Right ventricle myocardium superior (tissue), 1 donor: ENCODE results near the gene ASCC1. TPM values are rescaled to one million over a fixed set of nuclear protein-coding genes. Genes with fewer than 3 reads are reported as not detected.
"Not testable (repeated sequence)": the region's sequence is repeated elsewhere in the genome, so short reads cannot be mapped to it uniquely, and the experiment has no call there.

ENCODE experiments used
- ATAC-seq: fragments of 200-7000 bp; cut with Tn5 transposase; one replicate; pipeline ENCODE4 v1.9.1; 2020; ENCODE audit warnings: mild to moderate bottlenecking; ENCODE audit not compliant: poor library complexity
- DNase-seq: peaks from one replicate; pipeline ENCODE4 v3.0.0-alpha.2; 2020
- intact Hi-C: fragments of 100-400 bp; cut with DNase I; formaldehyde crosslinking; loops from one replicate; pipeline ENCODE4 v1.11.2; 2022
- total RNA-seq: library from RNA; stranded (reverse); fragmentation: NEBNext Ultra II Directional; extraction: Animal tissue kit (Norgen Biotek cat#: 25700); gene quantifications from one replicate; pipeline ENCODE4 v1.2.1, GENCODE V29; 2021
- donor health status: DM: no; HTN: yes; CAD: no; lungs with severe emphysema.

Gene ASCC1
- total RNA-seq, 1 donor from 2014 or later: 32.0 TPM

- DNase-seq: peak; percentile 13
- intact Hi-C loops: no loop called here
- no peak for ATAC-seq
Measured at GRCh38 chr10:72251635-72252034, 35.6 kb upstream of the ASCC1 start.

GRCh38 chr10:72250666-72251065 lies 34.6 kb upstream of the ASCC1 start:
- intact Hi-C loops: no loop called here
- ATAC-seq (peak; percentile 40), DNase-seq (peak; percentile 76)

GRCh38 chr10:72249176-72249862 lies 33.2 kb upstream of the ASCC1 start:
- DNase-seq: peak; percentile 40
- intact Hi-C loops: loop anchor here (10.0 kb wide), 1 partner anchor 85 kb away; no protein-coding TSS in a partner anchor
- ATAC-seq: not testable (repeated sequence)

- intact Hi-C loops: loop anchor here (10.0 kb wide), 1 partner anchor 86 kb away; no protein-coding TSS in a partner anchor
- DNase-seq (peak; percentile 89), ATAC-seq (peak; percentile 89)
Measured at GRCh38 chr10:72248468-72249151, 32.5 kb upstream of the ASCC1 start.

GRCh38 chr10:72245949-72246525 lies 30.0 kb upstream of the ASCC1 start:
- DNase-seq (peak; percentile 42), ATAC-seq (no peak)
- intact Hi-C loops: loop anchor here (10.0 kb wide), 1 partner anchor 89 kb away; no protein-coding TSS in a partner anchor

- ATAC-seq (no peak), DNase-seq (no peak)
- intact Hi-C loops: loop anchor here (10.0 kb wide), 1 partner anchor 90 kb away; no protein-coding TSS in a partner anchor
Measured at GRCh38 chr10:72244573-72245038, 28.5 kb upstream of the ASCC1 start.

- intact Hi-C loops: loop anchor here (10.0 kb wide), 1 partner anchor 91 kb away; no protein-coding TSS in a partner anchor
- DNase-seq (peak; percentile 74), ATAC-seq (peak; percentile 47)
Measured at GRCh38 chr10:72243822-72244437, 27.9 kb upstream of the ASCC1 start.

GRCh38 chr10:72242675-72243074 lies 26.6 kb upstream of the ASCC1 start:
- DNase-seq (peak; percentile 87), ATAC-seq (peak; percentile 60)
- intact Hi-C loops: loop anchor here (10.0 kb wide), 1 partner anchor 92 kb away; no protein-coding TSS in a partner anchor

GRCh38 chr10:72241691-72242252 lies 25.7 kb upstream of the ASCC1 start:
- intact Hi-C loops: loop anchor here (10.0 kb wide), 1 partner anchor 93 kb away; no protein-coding TSS in a partner anchor
- ATAC-seq (no peak), DNase-seq (no peak)

- ATAC-seq (no peak), DNase-seq (no peak)
- intact Hi-C loops: loop anchor here (10.0 kb wide), 1 partner anchor 94 kb away; no protein-coding TSS in a partner anchor
Measured at GRCh38 chr10:72240371-72240770, 24.3 kb upstream of the ASCC1 start.

- intact Hi-C loops: no loop called here
- DNase-seq (no peak), ATAC-seq (no peak)
Measured at GRCh38 chr10:72239409-72239808, 23.3 kb upstream of the ASCC1 start.

GRCh38 chr10:72238392-72239175 lies 22.5 kb upstream of the ASCC1 start:
- intact Hi-C loops: no loop called here
- no peak for ATAC-seq
- DNase-seq: no peak

GRCh38 chr10:72235544-72236279 lies 19.6 kb upstream of the ASCC1 start:
- ATAC-seq: peak; percentile 41
- DNase-seq: no peak
- intact Hi-C loops: no loop called here

- intact Hi-C loops: no loop called here
- no peak for ATAC-seq
- DNase-seq: no peak
Measured at GRCh38 chr10:72234560-72235095, 18.6 kb upstream of the ASCC1 start.

GRCh38 chr10:72233621-72234020 lies 17.5 kb upstream of the ASCC1 start:
- ATAC-seq (no peak), DNase-seq (no peak)
- intact Hi-C loops: no loop called here

GRCh38 chr10:72229261-72230251 lies 13.5 kb upstream of the ASCC1 start:
- intact Hi-C loops: no loop called here
- DNase-seq (no peak), ATAC-seq (peak; percentile 51)
